ENCODE data around the gene AFAP1L2.

Gene AFAP1L2

DNA sequence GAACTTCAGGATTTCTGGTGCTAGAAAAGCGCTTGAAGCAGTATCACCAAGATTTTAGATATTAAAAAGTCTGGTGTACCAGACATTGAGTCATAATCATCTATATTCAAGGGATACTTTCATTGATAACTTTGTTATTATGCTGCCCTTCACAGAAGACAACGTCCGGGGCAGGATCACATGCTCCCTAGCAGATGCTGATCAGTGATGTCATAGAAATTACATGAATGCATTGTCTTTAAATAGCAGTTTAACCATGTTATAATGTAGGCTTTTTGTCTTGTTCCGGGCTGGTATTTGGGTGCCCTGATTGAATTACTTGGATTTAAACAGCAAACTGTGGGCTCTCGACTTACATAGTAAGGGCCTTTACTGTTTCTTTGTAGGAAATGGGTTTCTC is 111.2 kb downstream of the AFAP1L2 start:
- DNase-seq (ENCODE audit: low read depth): no peak
- TF ChIP-seq, protein P1, sequence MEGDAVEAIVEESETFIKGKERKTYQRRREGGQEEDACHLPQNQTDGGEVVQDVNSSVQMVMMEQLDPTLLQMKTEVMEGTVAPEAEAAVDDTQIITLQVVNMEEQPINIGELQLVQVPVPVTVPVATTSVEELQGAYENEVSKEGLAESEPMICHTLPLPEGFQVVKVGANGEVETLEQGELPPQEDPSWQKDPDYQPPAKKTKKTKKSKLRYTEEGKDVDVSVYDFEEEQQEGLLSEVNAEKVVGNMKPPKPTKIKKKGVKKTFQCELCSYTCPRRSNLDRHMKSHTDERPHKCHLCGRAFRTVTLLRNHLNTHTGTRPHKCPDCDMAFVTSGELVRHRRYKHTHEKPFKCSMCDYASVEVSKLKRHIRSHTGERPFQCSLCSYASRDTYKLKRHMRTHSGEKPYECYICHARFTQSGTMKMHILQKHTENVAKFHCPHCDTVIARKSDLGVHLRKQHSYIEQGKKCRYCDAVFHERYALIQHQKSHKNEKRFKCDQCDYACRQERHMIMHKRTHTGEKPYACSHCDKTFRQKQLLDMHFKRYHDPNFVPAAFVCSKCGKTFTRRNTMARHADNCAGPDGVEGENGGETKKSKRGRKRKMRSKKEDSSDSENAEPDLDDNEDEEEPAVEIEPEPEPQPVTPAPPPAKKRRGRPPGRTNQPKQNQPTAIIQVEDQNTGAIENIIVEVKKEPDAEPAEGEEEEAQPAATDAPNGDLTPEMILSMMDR (IDR thresholded peaks at IDR 0.05; ENCODE audit: low read depth, low read length, missing control alignments): no peak
- H3K4me3 ChIP-seq (ENCODE audit: low read depth, low read length): no peak overlapping the region
- in situ Hi-C loops (cut with HindIII; ENCODE audit: low sequenced_read_pairs): no loop called here

DNA sequence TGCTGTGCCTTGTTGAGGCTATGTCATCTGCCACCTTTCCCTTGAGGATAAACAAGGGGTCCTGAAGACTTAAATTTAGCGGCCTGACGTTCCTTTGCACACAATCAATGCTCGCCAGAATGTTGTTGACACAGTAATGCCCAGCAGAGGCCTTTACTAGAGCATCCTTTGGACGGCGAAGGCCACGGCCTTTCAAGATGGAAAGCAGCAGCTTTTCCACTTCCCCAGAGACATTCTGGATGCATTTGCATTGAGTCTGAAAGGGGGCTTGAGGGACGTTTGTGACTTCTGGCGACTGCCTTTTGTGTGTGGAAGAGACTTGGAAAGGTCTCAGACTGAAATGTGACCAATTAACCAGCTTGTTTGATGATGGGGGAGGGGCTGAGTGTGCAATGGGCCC is 112.8 kb downstream of the AFAP1L2 start:
- in situ Hi-C loops (cut with HindIII; ENCODE audit: low sequenced_read_pairs): no loop called here
- DNase-seq (ENCODE audit: low read depth): no peak
- TF ChIP-seq, protein P1 (IDR thresholded peaks at IDR 0.05; ENCODE audit: low read depth, low read length, missing control alignments): no peak
- no peak overlapping the region for H3K4me3 ChIP-seq (ENCODE audit: low read depth, low read length)

DNA sequence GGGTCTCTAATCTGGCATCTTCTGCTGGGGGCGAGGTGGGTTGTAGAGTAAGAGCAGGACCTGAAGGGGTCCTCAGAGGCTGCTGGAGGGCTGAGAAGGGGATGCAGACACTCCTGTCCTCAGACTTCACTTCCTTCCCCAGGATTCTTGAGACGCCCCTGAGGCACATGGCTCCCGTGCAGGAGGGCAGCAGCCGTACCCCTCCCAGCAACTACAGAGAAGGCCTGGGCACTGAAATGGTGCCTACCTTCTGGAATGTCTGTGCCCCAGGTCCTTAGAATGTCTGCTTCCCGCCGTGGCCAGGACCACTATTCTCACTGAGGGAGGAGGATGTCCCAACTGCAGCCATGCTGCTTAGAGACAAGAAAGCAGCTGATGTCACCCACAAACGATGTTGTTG is 113.2 kb downstream of the AFAP1L2 start:
- TF ChIP-seq, protein P1 (IDR thresholded peaks at IDR 0.05; ENCODE audit: low read depth, low read length, missing control alignments): no peak
- in situ Hi-C loops (cut with HindIII; ENCODE audit: low sequenced_read_pairs): no loop called here
- no peak overlapping the region for H3K4me3 ChIP-seq (ENCODE audit: low read depth, low read length)
- DNase-seq (ENCODE audit: low read depth): no peak

DNA sequence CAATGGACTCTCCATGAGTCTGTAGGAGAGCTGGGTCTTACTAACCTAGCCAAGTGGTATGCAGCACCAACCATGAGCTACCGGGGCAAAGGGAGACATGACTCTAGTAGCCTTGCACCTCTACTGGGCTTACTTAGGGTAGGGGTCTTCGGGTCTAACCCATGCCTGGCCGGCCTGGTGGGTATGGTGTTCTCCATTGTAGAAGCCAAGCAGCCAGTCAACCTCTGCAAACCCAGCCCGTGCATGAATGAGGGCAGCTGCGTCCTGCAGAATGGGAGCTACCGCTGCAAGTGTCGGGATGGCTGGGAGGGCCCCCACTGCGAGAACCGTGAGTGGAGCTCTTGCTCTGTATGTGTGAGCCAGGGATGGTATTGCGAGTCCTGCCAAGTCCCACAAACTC is 114.3 kb downstream of the AFAP1L2 start:
- TF ChIP-seq, protein P1 (IDR thresholded peaks at IDR 0.05; ENCODE audit: low read depth, low read length, missing control alignments): no peak
- DNase-seq (ENCODE audit: low read depth): no peak
- H3K4me3 ChIP-seq (ENCODE audit: low read depth, low read length): no peak overlapping the region
- in situ Hi-C loops (cut with HindIII; ENCODE audit: low sequenced_read_pairs): no loop called here

DNA sequence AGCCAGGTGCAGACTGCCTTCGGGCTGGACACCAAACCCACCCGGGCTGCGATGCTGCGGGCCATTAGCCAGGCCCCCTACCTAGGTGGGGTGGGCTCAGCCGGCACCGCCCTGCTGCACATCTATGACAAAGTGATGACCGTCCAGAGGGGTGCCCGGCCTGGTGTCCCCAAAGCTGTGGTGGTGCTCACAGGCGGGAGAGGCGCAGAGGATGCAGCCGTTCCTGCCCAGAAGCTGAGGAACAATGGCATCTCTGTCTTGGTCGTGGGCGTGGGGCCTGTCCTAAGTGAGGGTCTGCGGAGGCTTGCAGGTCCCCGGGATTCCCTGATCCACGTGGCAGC is 115.2 kb downstream of the AFAP1L2 start:
- no peak overlapping the region for H3K4me3 ChIP-seq (ENCODE audit: low read depth, low read length)
- in situ Hi-C loops (cut with HindIII; ENCODE audit: low sequenced_read_pairs): no loop called here
- TF ChIP-seq, protein P1 (IDR thresholded peaks at IDR 0.05; ENCODE audit: low read depth, low read length, missing control alignments): no peak
- no peak for DNase-seq (ENCODE audit: low read depth)

DNA sequence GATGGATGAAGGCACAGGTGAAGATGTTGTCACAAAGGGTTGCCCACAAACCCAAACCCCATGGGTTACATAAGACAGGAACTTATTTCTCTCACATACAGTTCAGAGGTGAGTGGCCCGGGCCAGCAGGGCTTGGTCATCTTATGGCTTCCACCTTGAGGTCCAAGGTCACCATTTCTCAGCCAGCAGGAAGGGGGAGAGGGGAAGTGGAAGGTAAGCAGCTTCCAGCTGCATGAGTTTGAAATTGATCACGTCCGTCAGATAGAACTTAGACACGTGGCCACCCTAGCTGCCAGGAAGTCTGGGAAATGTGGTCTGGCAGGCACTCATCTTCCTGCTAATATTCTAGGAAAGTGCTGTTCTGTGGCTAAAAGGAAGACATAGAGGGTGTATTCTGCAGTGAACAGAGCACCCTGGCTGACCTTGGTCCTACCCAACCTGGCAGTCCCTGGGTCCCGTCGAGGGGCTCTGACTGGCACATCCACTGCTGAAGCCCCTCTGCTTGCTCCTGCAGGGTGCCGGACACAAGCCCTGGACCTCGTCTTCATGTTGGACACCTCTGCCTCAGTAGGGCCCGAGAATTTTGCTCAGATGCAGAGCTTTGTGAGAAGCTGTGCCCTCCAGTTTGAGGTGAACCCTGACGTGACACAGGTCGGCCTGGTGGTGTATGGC is 115.7 kb downstream of the AFAP1L2 start:
- no peak for DNase-seq (ENCODE audit: low read depth)
- in situ Hi-C loops (cut with HindIII; ENCODE audit: low sequenced_read_pairs): no loop called here
- TF ChIP-seq, protein P1 (IDR thresholded peaks at IDR 0.05; ENCODE audit: low read depth, low read length, missing control alignments): no peak
- no peak overlapping the region for H3K4me3 ChIP-seq (ENCODE audit: low read depth, low read length)
